H54 (cell line): ENCODE measurements around the gene GRIN2C.

ENCODE experiments used
- DNase-seq: peaks from one replicate; pipeline ENCODE4 v3.0.0; 2011; ENCODE audit warnings: low spot score, mixed read lengths; ENCODE audit not compliant: insufficient read length
- FAIRE-seq: peaks from 3 replicates; lab custom pipeline; 2011; peaks lifted over from hg19 to GRCh38; lab: Jason Lieb, UNC
- POLR2A ChIP-seq: IDR thresholded peaks from 2 replicates; pipeline ENCODE4 v1.6.1; 2011; ENCODE audit warnings: low read depth, mild to moderate bottlenecking, low read length

GRIN2C gene

DNA sequence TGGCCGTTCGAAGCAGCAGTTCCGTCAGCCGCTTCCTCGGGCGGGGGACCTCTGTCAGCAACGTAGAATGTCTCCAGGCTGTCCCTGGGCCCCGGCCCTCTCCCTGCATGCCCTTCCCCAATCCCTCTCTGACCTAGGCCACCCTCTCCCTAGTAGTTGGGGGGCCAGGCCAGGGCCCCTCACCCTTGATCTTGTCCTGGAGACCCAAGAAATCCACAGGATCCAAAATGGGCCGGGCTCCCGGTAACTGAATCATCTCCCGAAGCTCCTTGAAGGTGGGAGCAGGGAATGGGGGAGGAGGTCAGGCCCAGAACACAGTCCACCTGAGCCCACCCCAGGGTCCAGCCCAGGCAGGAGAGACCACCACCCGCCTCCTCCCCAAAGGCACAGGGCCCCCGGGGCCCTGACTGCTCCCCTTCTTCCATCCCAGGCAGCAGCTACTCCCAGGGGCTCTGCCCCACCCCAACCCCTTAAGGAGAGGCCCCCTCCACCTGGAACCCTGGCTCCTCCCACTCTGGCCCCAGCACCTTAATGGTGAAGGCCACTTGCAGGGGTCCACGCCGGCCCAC, 4.7 kb upstream of the GRIN2C start:
- TF ChIP-seq POLR2A: no peak
- no peak for FAIRE-seq
- DNase-seq: no peak

DNA sequence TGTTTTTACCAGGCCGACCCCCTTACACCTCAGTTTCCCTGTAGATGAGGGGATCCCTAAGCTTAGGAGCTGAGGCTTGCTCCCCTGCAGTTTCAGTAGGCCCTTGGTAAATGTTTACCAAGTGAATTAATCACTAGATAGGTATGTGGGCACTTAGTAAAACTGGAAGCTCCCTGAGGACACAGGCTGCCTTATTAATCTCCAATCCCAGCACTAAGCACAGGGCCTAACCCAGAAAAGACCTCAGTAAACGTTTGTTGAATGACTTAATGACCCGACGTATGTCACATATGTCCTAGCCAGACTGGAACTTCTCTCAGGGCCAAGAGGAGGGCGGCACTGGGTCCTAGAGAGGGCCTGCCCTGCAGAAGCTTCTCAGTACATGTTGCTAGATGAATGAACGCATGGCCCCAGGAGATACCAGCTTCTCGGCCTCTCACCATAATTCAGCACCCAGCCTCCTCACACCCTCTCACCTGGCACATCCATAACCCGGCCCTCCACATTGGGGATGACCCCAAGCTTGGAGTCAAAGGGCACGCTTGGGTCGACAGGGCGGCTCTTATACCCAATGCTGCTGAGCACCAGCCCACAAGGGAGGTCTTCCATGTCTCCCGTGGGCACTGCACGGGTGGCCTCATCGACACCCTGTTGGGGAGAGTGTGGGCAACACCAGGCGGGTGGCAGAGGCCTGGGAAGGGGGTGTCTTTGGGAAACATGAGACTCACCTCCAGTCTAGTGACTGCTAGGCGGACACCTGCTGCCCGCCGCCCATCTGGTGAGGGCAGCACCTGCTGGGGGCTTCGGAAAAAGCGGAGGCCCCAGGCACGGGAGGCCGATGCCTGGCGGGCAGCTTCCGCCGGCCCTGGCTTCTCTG, 4.0 kb upstream of the GRIN2C start:
- no peak for TF ChIP-seq POLR2A
- DNase-seq (no peak), FAIRE-seq (no peak)

DNA sequence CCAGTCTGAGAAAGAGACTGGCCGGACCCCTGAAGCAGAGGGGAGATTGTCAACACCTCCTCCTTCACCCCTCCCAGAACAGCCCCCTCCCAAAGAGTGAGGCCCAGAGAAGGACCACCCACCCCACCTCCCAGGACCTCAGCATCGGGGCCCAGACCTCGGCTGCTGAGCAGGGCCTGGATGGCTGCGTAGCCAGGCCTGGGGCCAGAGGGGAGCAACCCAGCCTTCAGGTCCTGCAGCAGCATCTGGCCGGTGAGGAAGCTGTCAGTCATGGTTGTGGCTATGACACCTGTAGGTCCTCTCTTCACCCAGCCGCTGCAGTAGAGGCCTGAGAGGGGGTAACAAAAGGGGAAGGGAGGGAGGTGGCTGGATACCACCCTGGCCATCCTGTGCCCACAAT, 3.2 kb upstream of the GRIN2C start:
- no peak for FAIRE-seq
- TF ChIP-seq POLR2A: no peak
- no peak for DNase-seq

DNA sequence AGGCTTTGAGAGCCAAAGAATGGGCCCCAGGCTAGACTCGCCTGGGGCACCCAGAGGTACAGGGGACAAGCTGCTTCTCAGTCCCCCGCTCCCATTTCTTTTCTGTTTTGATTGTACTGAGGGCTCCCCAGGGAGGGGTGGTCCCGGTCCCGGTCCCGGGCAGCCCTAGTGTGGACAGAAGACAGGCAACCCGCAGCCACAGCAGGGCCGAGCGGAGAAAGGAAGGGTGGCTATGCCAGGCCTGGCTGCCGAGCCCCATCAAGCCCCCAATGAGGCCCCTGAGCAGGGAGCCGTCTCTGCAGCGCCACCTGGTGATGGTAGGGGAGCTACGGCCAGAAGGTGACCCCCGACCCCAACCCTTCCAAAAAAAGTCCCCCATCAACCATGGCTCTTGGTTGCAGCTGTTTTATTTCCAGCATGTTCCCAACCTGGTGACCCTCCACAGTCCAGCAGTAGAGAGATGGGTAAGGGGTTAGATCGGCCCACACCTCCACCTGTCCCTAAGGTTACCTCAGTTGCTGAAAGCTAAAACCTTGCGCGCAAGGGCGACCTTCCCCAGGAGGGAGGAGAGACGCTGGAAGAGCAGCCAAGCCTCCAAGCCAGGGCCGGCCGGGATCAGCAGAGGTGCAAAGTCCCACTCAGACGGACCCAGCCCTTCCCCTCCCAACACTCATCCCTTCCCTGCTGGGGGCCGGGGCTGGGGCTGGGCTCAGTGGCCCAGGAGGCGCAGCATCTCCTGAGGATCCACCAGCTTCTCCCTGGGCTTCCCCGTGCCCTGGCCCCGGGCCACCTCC, 2.6 kb upstream of the GRIN2C start:
- no peak for FAIRE-seq
- peak; percentile 87 for DNase-seq
- no peak for TF ChIP-seq POLR2A

DNA sequence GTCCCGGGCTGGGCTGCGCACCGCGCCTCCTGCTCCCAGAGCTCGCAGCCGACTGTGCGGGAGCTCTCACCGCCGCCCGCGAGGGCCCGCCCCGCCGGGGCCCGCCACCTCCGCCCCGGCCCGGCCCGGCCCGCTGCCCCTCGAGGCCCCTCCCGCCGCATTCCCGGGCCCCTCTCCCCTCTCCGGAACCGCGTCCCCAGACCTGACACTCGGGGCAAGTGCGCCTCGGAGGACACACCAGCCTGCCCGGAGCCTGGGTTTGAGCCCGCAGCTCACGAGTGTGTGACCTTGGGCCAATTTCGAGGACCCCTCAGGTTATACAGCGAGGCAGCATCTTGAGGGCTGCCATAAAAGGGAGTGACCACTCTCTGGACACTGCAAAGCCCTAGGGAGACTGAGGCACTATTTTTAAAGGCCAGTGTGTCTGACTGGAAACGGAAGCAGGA, 2.0 kb upstream of the GRIN2C start:
- DNase-seq (no peak), FAIRE-seq (no peak)
- TF ChIP-seq POLR2A: no peak

- TF ChIP-seq POLR2A: no peak
- FAIRE-seq: no peak
- no peak for DNase-seq
These were observed 1.4 kb upstream of the GRIN2C start for GRCh38 chr17:74860872-74861661.

DNA sequence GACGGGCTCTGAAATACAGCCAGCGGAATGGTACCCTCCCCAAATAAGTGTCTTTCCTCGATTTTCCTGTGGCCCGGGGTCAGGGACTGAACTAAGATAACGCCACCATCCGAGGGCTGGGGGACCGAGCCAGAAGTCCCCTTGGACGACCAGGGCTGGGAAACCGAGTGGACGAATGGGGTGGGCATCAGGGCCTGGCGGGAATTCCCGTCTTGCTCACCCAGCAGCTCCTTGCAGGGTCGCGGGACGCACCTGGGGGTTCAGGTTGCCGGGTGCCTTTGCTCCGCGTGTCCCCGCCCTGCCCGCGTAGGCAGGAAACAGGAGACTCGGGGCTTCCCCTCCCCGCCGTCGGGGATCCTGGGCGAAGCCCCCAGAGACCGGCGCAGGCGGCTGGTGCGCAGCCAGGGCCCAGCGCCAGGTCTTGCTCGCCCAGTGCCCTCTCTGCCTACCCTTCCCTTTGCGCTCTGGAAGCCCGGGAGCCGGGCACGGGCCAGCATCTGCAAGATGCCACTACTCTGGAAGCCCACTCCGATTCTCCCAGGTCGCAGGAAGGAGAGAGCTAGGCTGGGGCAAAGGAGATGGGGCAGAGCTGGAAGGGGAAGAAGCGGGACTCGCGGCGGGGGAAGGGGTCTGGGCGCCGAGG, 665 bp upstream of the GRIN2C start:
- FAIRE-seq (no peak), DNase-seq (no peak)

DNA sequence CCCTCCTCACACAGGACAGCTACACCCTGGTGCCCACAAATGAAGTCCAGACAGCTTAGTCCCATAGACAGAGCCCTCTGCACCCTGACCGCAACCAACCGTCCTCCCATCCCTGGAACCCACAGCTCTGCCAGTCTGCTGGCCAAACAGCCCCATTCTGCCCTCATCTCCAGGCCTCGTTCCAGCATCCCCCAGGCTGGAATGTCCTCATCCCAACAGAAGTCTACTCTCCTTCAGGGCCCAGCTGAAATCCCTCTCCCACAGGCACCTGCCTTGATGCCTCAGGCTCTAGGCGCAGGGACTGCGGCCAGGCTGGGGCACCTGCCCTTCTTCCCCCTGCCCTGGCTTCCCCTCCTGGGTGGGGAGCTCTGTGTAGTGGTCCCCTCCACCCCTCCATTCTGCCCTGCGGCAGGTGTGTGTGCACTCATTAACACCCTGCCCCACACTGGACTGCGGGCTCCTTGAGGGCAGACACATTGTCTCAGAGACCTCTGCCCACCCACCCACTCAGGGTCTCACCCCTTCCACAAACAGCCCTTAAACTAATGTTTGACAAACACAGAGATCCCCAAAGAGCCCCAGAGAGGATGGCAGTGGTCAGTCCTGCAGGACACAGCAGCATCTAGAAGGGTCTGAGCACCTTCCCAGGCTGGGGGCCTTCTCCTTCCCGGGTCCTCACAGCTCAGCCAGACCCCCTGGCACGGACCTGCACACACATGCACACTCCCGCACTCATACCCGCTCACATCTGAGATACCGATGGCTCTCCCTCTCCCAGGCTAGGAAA, 820 bp downstream of the GRIN2C start:
- TF ChIP-seq POLR2A: no peak
- DNase-seq (no peak), FAIRE-seq (no peak)

More for the DNA sequence above, 665 bp upstream of the GRIN2C start:
- no peak for TF ChIP-seq POLR2A

DNA sequence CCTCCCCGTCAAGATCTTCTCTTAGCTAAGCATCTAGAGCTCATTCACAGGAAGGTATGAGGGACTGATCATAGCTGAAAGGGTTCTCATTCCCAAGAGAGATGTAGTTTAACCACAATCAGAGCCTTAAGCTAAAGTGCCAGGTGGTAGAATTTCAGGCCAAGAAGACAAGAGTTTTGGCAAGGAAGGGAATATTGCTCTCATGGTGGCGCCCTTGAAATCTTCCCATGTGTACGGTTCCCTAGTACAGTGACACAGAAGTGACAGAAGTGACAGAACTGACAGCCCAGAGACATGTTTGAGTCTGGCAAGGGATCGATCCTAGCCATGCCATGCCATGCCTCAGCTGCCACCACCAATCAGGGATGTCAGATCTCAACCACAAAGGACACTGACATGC, 2.5 kb downstream of the GRIN2C start:
- no peak for FAIRE-seq
- no peak for DNase-seq
- TF ChIP-seq POLR2A: no peak

GRCh38 chr17:74856112-74856511, 3.6 kb downstream of the GRIN2C start:
- TF ChIP-seq POLR2A: no peak
- FAIRE-seq: no peak

DNA sequence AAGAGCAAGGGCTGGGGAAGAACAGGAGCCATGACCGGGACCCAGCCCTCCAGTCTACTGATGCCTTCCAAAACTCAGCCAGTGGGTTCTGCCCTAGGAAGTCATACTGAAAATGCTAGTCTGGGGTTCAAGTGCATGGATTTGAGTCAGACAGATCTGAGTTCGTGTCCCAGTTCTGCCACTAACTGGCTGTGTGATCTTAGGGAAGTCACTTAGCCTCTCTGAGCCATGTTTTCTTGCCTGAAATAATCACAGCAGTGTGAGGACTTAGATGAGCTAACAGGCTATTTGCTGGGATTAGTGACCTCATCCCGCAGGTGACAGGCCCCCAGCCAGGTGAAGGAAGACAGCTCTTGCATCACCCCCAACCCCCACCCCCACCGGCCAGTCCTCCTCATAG, 4.4 kb downstream of the GRIN2C start:
- FAIRE-seq (no peak), DNase-seq (no peak)
- TF ChIP-seq POLR2A: no peak

More at GRCh38 chr17:74856112-74856511, 3.6 kb downstream of the GRIN2C start:
- DNase-seq: no peak

- no peak for TF ChIP-seq POLR2A
- DNase-seq (no peak), FAIRE-seq (no peak)
These were observed 4.9 kb downstream of the GRIN2C start for GRCh38 chr17:74854792-74855191.
